ACC112 (cell line): ENCODE data around the gene LAMTOR5.

Experiments used
- H2AFZ ChIP-seq: fragments of 200-600 bp; sonication (generic); one replicate; pipeline ENCODE4 v1.6.0; 2017; ENCODE audit warnings: antibody characterized with exemption, low read length; ENCODE audit not compliant: unreplicated experiment
- H3K27ac ChIP-seq: fragments of 200-600 bp; sonication (generic); 2 replicates; pipeline ENCODE4 v1.5.1; 2014; ENCODE audit warnings: low read depth, mild to moderate bottlenecking, antibody characterized with exemption, low read length, moderate library complexity
- H3K27me3 ChIP-seq: fragments of 200-600 bp; sonication (generic); 2 replicates; pipeline ENCODE4 v1.6.1; 2014; ENCODE audit warnings: mild to moderate bottlenecking, antibody characterized with exemption, low read length, moderate library complexity, mixed read lengths; ENCODE audit not compliant: insufficient read depth
- H3K36me3 ChIP-seq: fragments of 200-600 bp; sonication (generic); 2 replicates; pipeline ENCODE4 v1.6.1; 2016; ENCODE audit warnings: mild to moderate bottlenecking, antibody characterized with exemption, low read length, moderate library complexity, mixed read lengths; ENCODE audit not compliant: insufficient read depth
- H3K4me1 ChIP-seq: fragments of 200-600 bp; sonication (generic); one replicate; pipeline ENCODE4 v1.6.1; 2016; ENCODE audit warnings: low read length, mixed read lengths; ENCODE audit not compliant: insufficient read depth, unreplicated experiment, control insufficient read depth
- H3K4me3 ChIP-seq: fragments of 200-600 bp; sonication (generic); 2 replicates; pipeline ENCODE4 v1.5.1; 2014; ENCODE audit warnings: mild to moderate bottlenecking, low read depth, low read length
- H3K79me2 ChIP-seq: fragments of 200-600 bp; sonication (generic); one replicate; pipeline ENCODE4 v1.6.0; 2016; ENCODE audit warnings: low read length; ENCODE audit not compliant: control insufficient read depth, unreplicated experiment, insufficient read depth

LAMTOR5 gene

GRCh38 chr1:110360431-110360830 lies 47.1 kb downstream of the LAMTOR5 start:
- H3K4me1 ChIP-seq: no peaks in the 10 kb centered on the region
- H3K36me3 ChIP-seq: peaks cover 13% of the 10 kb centered on the region; the same call in 1 of the 2 replicates
- H3K27ac ChIP-seq: no peak overlapping the region
- peaks cover 28% of the 10 kb centered on the region for H3K79me2 ChIP-seq
- H2AFZ ChIP-seq: no peak overlapping the region
- H3K4me3 ChIP-seq: no peak overlapping the region
- H3K27me3 ChIP-seq: no peaks in the 10 kb centered on the region

- Histone ChIP-seq H3K27me3 (no peaks in the 10 kb centered on the region), H3K27ac (no peak overlapping the region), H2AFZ (no peak overlapping the region), H3K79me2 (peaks cover 46% of the 10 kb centered on the region), H3K4me3 (no peak overlapping the region), H3K4me1 (no peaks in the 10 kb centered on the region), H3K36me3 (peaks cover 12% of the 10 kb centered on the region; the same call in 1 of the 2 replicates)
These were observed 51.1 kb downstream of the LAMTOR5 start for GRCh38 chr1:110356379-110356778.

- Histone ChIP-seq H3K4me1 (peaks cover 9% of the 10 kb centered on the region), H3K27ac (no peak overlapping the region), H3K79me2 (peaks cover 51% of the 10 kb centered on the region), H3K4me3 (no peak overlapping the region), H2AFZ (no peak overlapping the region), H3K27me3 (no peaks in the 10 kb centered on the region), H3K36me3 (peaks cover 22% of the 10 kb centered on the region)
These were observed 52.2 kb downstream of the LAMTOR5 start for GRCh38 chr1:110355321-110355720.
